Activated T-cell treated with anti-CD3 and anti-CD28 coated beads, Interleukin-2, amount 50 U/mL, for 48 hours (primary cell): Measurements from ENCODE around the gene CCNE1.
A peak's percentile ranks its signal among the peaks of the same experiment; 100 is the strongest.
"Not testable (repeated sequence)": the region's sequence is repeated elsewhere in the genome, so short reads cannot be mapped to it uniquely, and the experiment has no call there.

Experiments used
- DNase-seq, 2 experiments: peaks; one replicate each; pipeline ENCODE4 v3.0.0-alpha.2; 2020

CCNE1 gene

GRCh38 chr19:29789007-29789406, 22.8 kb upstream of the CCNE1 start:
- DNase-seq = no peak

GRCh38 chr19:29793116-29793727, 18.6 kb upstream of the CCNE1 start:
- no peak for DNase-seq

- DNase-seq = not testable (repeated sequence)
Measured at GRCh38 chr19:29794490-29794889, 17.3 kb upstream of the CCNE1 start.

GRCh38 chr19:29795461-29796172, 16.2 kb upstream of the CCNE1 start:
- no peak for DNase-seq

GRCh38 chr19:29796173-29796573, 15.6 kb upstream of the CCNE1 start:
- DNase-seq = no peak

- DNase-seq = no peak
Measured at GRCh38 chr19:29798774-29799497, 12.9 kb upstream of the CCNE1 start.

GRCh38 chr19:29800100-29800825, 11.5 kb upstream of the CCNE1 start:
- no peak for DNase-seq

- DNase-seq = not testable (repeated sequence)
Measured at GRCh38 chr19:29803951-29804350, 7.8 kb upstream of the CCNE1 start.

GRCh38 chr19:29804493-29804892, 7.3 kb upstream of the CCNE1 start:
- peak; percentile 49 to 55 for DNase-seq

GRCh38 chr19:29805031-29805965, 6.5 kb upstream of the CCNE1 start:
- DNase-seq = no peak

GRCh38 chr19:29806098-29806866, 5.5 kb upstream of the CCNE1 start:
- DNase-seq = no peak

- DNase-seq = no peak
Measured at GRCh38 chr19:29807178-29807577, 4.6 kb upstream of the CCNE1 start.

GRCh38 chr19:29807870-29808405, 3.9 kb upstream of the CCNE1 start:
- no peak for DNase-seq

GRCh38 chr19:29809795-29810503, 1.8 kb upstream of the CCNE1 start:
- DNase-seq = no peak

- peak in 1 of 2 experiments; percentile 42 for DNase-seq
Measured at GRCh38 chr19:29810504-29810871, 1.3 kb upstream of the CCNE1 start.

GRCh38 chr19:29812080-29812880, 489 bp downstream of the CCNE1 start:
- DNase-seq = peak; percentile 36 to 48

GRCh38 chr19:29812881-29813275, 1.1 kb downstream of the CCNE1 start:
- no peak for DNase-seq

GRCh38 chr19:29813642-29814041, 1.9 kb downstream of the CCNE1 start:
- no peak for DNase-seq

- DNase-seq = no peak
Measured at GRCh38 chr19:29815231-29815630, 3.4 kb downstream of the CCNE1 start.

- DNase-seq = no peak
Measured at GRCh38 chr19:29817316-29817715, 5.5 kb downstream of the CCNE1 start.
